CD4-positive, alpha-beta memory T cell (primary cell): ENCODE measurements around the gene MAPK7. TPM values are rescaled to one million over a fixed set of nuclear protein-coding genes. Genes with fewer than 3 reads are reported as not detected.

Experiments used
- CTCF ChIA-PET: fragments of 350-600 bp; sonication (Branson Sonifier 250); formaldehyde crosslinking; loops from one replicate; lab custom pipeline; 2021; ENCODE audit warnings: inconsistent platforms; ENCODE audit not compliant: partially characterized antibody; lab: Charles Lee
- POLR2A ChIA-PET: fragments of 350-600 bp; sonication (Branson Sonifier 250); formaldehyde crosslinking; loops from one replicate; lab custom pipeline; 2021; ENCODE audit not compliant: partially characterized antibody; lab: Charles Lee
- DNase-seq, 5 donors: peaks; one replicate each; pipeline versions ENCODE4 v3.0.0 to v3.0.0-alpha.2; 2020 to 2022; ENCODE audit warnings: mixed read lengths in 1 of 5
- H3K27ac ChIP-seq: one replicate; pipeline ENCODE4 v1.7.0; 2013; ENCODE audit warnings: low read depth, low read length
- H3K27me3 ChIP-seq: 2 replicates; pipeline ENCODE4 v1.7.0; 2013; ENCODE audit warnings: mild to moderate bottlenecking, low read length, moderate library complexity; ENCODE audit not compliant: insufficient read depth
- H3K36me3 ChIP-seq: 2 replicates; pipeline ENCODE4 v1.7.0; 2013; ENCODE audit warnings: mild to moderate bottlenecking, low read length, moderate library complexity; ENCODE audit not compliant: insufficient read depth
- H3K4me1 ChIP-seq: 2 replicates; pipeline ENCODE4 v1.7.0; 2013; ENCODE audit warnings: mild to moderate bottlenecking, low read length, moderate library complexity; ENCODE audit not compliant: insufficient read depth
- H3K4me3 ChIP-seq, 2 donors: one replicate each; pipeline ENCODE4 v1.7.0; 2013; ENCODE audit warnings: low read length in 2 of 2, mild to moderate bottlenecking in 1 of 2
- H3K9me3 ChIP-seq, 2 donors: one replicate each; pipeline ENCODE4 v1.7.0; 2013; ENCODE audit warnings: low read length in 2 of 2, control low read depth in 1 of 2; ENCODE audit not compliant: control insufficient read depth in 1 of 2
- H3K27ac Mint-ChIP-seq, 7 donors: one replicate each; pipeline ENCODE4 v1.8.0; 2020 to 2021; ENCODE audit warnings: mixed read lengths in 7 of 7, mild to moderate bottlenecking in 6 of 7, inconsistent platforms in 3 of 7, moderate library complexity in 3 of 7
- H3K27me3 Mint-ChIP-seq, 2 donors: one replicate each; pipeline ENCODE4 v1.8.0; 2020 to 2021; ENCODE audit warnings: mixed read lengths in 2 of 2
- H3K36me3 Mint-ChIP-seq, 2 donors: one replicate each; pipeline ENCODE4 v1.8.0; 2020 to 2021; ENCODE audit warnings: mixed read lengths in 2 of 2, inconsistent platforms in 1 of 2, mild to moderate bottlenecking in 1 of 2
- H3K4me1 Mint-ChIP-seq, 4 donors: one replicate each; pipeline ENCODE4 v1.8.0; 2020 to 2021; ENCODE audit warnings: mixed read lengths in 4 of 4, mild to moderate bottlenecking in 1 of 4
- H3K4me3 Mint-ChIP-seq, 8 donors: one replicate each; pipeline ENCODE4 v1.8.0; 2020 to 2021; ENCODE audit warnings: mixed read lengths in 8 of 8, mild to moderate bottlenecking in 7 of 8, moderate library complexity in 6 of 8, inconsistent platforms in 3 of 8
- H3K9me3 Mint-ChIP-seq, 8 donors: one replicate each; pipeline ENCODE4 v1.8.0; 2020 to 2021; ENCODE audit warnings: mixed read lengths in 8 of 8, mild to moderate bottlenecking in 5 of 8, inconsistent platforms in 3 of 8, moderate library complexity in 1 of 8
- intact Hi-C: fragments of 100-400 bp; cut with micrococcal nuclease; formaldehyde crosslinking; loops from one replicate; pipeline ENCODE4 v1.15.1; 2023
- polyA plus RNA-seq, 2 donors: library from polyadenylated mRNA; unstranded; fragments of 300-500 nt; fragmentation: Illumina TruSeq; gene quantifications; one replicate each; pipeline ENCODE4 v1.2.3, GENCODE V29; 2021
- total RNA-seq, 2 experiments: library from RNA; stranded (reverse); gene quantifications; one replicate each; pipeline ENCODE4 v1.2.3, GENCODE V29; 2021

Gene MAPK7
- total and polyA plus RNA-seq, 4 experiments from 2014 or later = 2.1 to 26.2 (median 15.9) TPM

GRCh38 chr17:19363460-19364035 lies 14.8 kb upstream of the MAPK7 start:
- ChIA-PET POLR2A (interaction anchor here (0.7 to 2.6 kb wide), 5 partner anchors 14 to 399 kb away, joined by 3 to 47 read pairs (median 7); partner anchors contain the start of gene MAPK7), CTCF (interaction anchor here (1.0 to 5.6 kb wide), 27 partner anchors 8 to 408 kb away, joined by 3 to 133 read pairs (median 11); partner anchors contain the start of genes ALDH3A2 and MAPK7)
- no peaks in the 10 kb centered on the region for H3K9me3 ChIP-seq
- Mint-ChIP-seq H3K4me3 (peak overlapping the region in 2 of 8 donors; percentile 41 to 93), H3K4me1 (peaks cover 5 to 25% (median 9%) of the 10 kb centered on the region in 4 donors), H3K27me3 (peaks cover 4 to 5% of the 10 kb centered on the region in 2 donors), H3K27ac (peak overlapping the region in 5 of 7 donors; percentile 37 to 95 (median 79)), H3K9me3 (no peaks in the 10 kb centered on the region), H3K36me3 (no peaks in the 10 kb centered on the region)
- H3K4me1 ChIP-seq = peaks cover 6% of the 10 kb centered on the region
- intact Hi-C loops = no loop called here
- no peaks in the 10 kb centered on the region for H3K27me3 ChIP-seq
- H3K36me3 ChIP-seq = no peaks in the 10 kb centered on the region
- no peak overlapping the region for H3K27ac ChIP-seq
- DNase-seq = no peak
- H3K4me3 ChIP-seq = no peak overlapping the region

DNA sequence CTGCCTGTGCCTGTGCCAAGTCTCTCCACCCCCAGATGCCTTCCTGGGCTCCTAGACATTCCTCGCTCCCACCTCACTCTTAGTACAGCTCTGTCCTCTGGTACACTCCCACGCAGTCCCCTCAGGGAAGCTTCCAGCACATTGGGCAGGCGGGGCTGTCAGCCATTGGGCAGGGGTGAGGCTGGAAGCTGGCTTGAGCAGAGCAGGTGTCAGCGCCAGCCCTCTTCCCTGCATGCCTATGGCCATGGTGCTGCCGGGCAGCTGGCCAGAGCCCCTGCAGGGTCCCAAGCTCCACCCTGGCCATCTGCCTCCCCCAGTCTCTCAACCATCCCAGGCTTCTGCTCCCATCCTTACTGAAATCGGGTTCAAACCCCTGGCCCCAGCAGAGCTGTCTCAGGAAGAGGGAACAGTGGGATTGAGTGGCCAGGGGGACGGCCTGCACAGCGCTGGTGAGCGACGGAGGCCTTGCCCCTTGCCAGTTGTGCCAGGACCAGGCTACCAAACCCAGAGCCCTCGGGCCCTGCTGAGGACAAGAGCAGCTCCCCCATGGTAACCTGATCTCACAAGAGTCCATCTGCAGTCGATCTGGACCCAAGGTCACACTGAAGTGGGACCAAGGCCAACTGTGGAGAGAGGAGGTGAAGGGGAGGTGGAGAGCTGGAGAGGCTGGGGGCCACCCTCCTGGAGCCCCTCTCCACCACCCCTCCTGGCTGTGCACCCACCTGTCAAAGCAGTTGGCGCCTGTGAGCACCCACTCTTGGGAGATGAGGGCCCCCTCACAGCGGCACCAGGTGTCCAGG lies 13.4 kb upstream of the MAPK7 start:
- no peaks in the 10 kb centered on the region for H3K36me3 Mint-ChIP-seq
- POLR2A ChIA-PET = interaction anchor here (0.6 to 2.3 kb wide), 4 partner anchors 10 to 506 kb away, joined by 3 to 20 read pairs (median 3); partner anchors contain the start of gene MAPK7
- CTCF ChIA-PET = interaction anchor here (1.1 to 5.6 kb wide), 10 partner anchors 11 to 402 kb away, joined by 3 to 133 read pairs (median 16); partner anchors contain the start of gene MAPK7
- Histone ChIP-seq H3K27ac (no peak overlapping the region), H3K27me3 (no peaks in the 10 kb centered on the region), H3K36me3 (no peaks in the 10 kb centered on the region), H3K9me3 (no peaks in the 10 kb centered on the region), H3K4me1 (peaks cover 20% of the 10 kb centered on the region), H3K4me3 (no peak overlapping the region)
- H3K27me3 Mint-ChIP-seq = no peaks in the 10 kb centered on the region
- no peak overlapping the region for H3K4me3 Mint-ChIP-seq
- H3K9me3 Mint-ChIP-seq = peaks cover 0 to 2% (median 0%) of the 10 kb centered on the region in 8 donors
- H3K4me1 Mint-ChIP-seq = peaks cover 15 to 38% (median 21%) of the 10 kb centered on the region in 4 donors
- H3K27ac Mint-ChIP-seq = peak overlapping the region in 2 of 7 donors; percentile 10 to 47
- DNase-seq = no peak
- intact Hi-C loops = no loop called here

DNA sequence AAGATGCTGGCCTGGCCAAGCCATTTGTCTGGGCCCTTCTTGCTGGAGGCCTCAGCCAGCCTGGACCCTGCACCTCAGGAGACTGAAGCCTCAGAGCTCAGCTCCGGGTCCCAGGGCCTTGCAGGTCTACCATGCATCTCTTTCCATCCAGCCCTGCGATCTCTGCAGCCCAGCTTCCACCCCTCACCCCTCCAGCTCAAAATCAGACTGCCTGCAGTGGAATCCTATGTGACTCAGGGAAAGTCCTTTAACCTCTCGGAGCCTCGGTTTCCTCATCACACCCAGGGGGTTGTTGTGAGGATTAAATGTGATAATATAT lies 12.8 kb upstream of the MAPK7 start:
- Mint-ChIP-seq H3K36me3 (no peaks in the 10 kb centered on the region), H3K4me1 (peaks cover 19 to 44% (median 26%) of the 10 kb centered on the region in 4 donors), H3K27ac (peak overlapping the region in 2 of 7 donors; percentile 10 to 83), H3K4me3 (no peak overlapping the region), H3K27me3 (no peaks in the 10 kb centered on the region), H3K9me3 (peaks cover 0 to 2% (median 0%) of the 10 kb centered on the region in 8 donors)
- intact Hi-C loops = no loop called here
- DNase-seq = no peak
- H3K4me1 ChIP-seq = peaks cover 25% of the 10 kb centered on the region
- no peak overlapping the region for H3K27ac ChIP-seq
- no peaks in the 10 kb centered on the region for H3K9me3 ChIP-seq
- H3K36me3 ChIP-seq = no peaks in the 10 kb centered on the region
- CTCF ChIA-PET = interaction anchor here (0.7 to 5.6 kb wide), 8 partner anchors 12 to 401 kb away, joined by 3 to 133 read pairs (median 10); partner anchors contain the start of gene MAPK7
- no peaks in the 10 kb centered on the region for H3K27me3 ChIP-seq
- H3K4me3 ChIP-seq = no peak overlapping the region
- POLR2A ChIA-PET = interaction anchor here (0.6 to 2.3 kb wide), 4 partner anchors 9 to 506 kb away, joined by 3 to 20 read pairs (median 3); partner anchors contain the start of gene MAPK7

GRCh38 chr17:19365833-19366636 lies 12.3 kb upstream of the MAPK7 start:
- no peak overlapping the region for H3K4me3 Mint-ChIP-seq
- POLR2A ChIA-PET = interaction anchor here (0.6 to 2.3 kb wide), 2 partner anchors 12 to 507 kb away, joined by 3 to 20 read pairs; partner anchors contain the start of gene MAPK7
- no peak for DNase-seq

GRCh38 chr17:19366637-19366972 lies 11.7 kb upstream of the MAPK7 start:
- no peak overlapping the region for H3K4me3 ChIP-seq
- no peak for DNase-seq
- no peak overlapping the region for H3K4me3 Mint-ChIP-seq
- H3K27me3 ChIP-seq = no peaks in the 10 kb centered on the region
- no peaks in the 10 kb centered on the region for H3K27me3 Mint-ChIP-seq
- H3K9me3 ChIP-seq = no peaks in the 10 kb centered on the region
- intact Hi-C loops = no loop called here
- peaks cover 0 to 2% (median 0%) of the 10 kb centered on the region in 8 donors for H3K9me3 Mint-ChIP-seq
- no peaks in the 10 kb centered on the region for H3K36me3 ChIP-seq
- no peak overlapping the region for H3K27ac ChIP-seq
- H3K4me1 Mint-ChIP-seq = peaks cover 23 to 50% (median 35%) of the 10 kb centered on the region in 4 donors
- no peaks in the 10 kb centered on the region for H3K36me3 Mint-ChIP-seq
- peak overlapping the region in 6 of 7 donors; percentile 24 to 86 (median 74) for H3K27ac Mint-ChIP-seq
- POLR2A ChIA-PET = interaction anchor here (2.3 kb wide), 1 partner anchor 12 kb away, joined by 20 read pairs; the partner anchor contains the start of gene MAPK7
- peaks cover 37% of the 10 kb centered on the region for H3K4me1 ChIP-seq
- CTCF ChIA-PET = interaction anchor here (1.9 to 5.6 kb wide), 4 partner anchors 11 to 396 kb away, joined by 9 to 133 read pairs (median 63); partner anchors contain the start of gene MAPK7

More at GRCh38 chr17:19365833-19366636, 12.3 kb upstream of the MAPK7 start:
- intact Hi-C loops = no loop called here
- Mint-ChIP-seq H3K27ac (peak overlapping the region in 5 of 7 donors; percentile 10 to 86 (median 75)), H3K4me1 (peaks cover 22 to 50% (median 31%) of the 10 kb centered on the region in 4 donors), H3K9me3 (peaks cover 0 to 2% (median 0%) of the 10 kb centered on the region in 8 donors), H3K36me3 (no peaks in the 10 kb centered on the region), H3K27me3 (no peaks in the 10 kb centered on the region)
- CTCF ChIA-PET = interaction anchor here (0.7 to 5.6 kb wide), 8 partner anchors 12 to 400 kb away, joined by 3 to 133 read pairs (median 10); partner anchors contain the start of gene MAPK7
- H3K27me3 ChIP-seq = no peaks in the 10 kb centered on the region
- no peaks in the 10 kb centered on the region for H3K36me3 ChIP-seq
- H3K4me1 ChIP-seq = peaks cover 31% of the 10 kb centered on the region
- no peak overlapping the region for H3K4me3 ChIP-seq
- H3K27ac ChIP-seq = no peak overlapping the region
- H3K9me3 ChIP-seq = no peaks in the 10 kb centered on the region

- Mint-ChIP-seq H3K4me1 (peaks cover 27 to 49% (median 41%) of the 10 kb centered on the region in 4 donors), H3K9me3 (peaks cover 0 to 2% (median 0%) of the 10 kb centered on the region in 8 donors), H3K27me3 (no peaks in the 10 kb centered on the region), H3K4me3 (no peak overlapping the region), H3K36me3 (no peaks in the 10 kb centered on the region), H3K27ac (peak overlapping the region in 6 of 7 donors; percentile 14 to 97 (median 84))
- Histone ChIP-seq H3K4me3 (no peak overlapping the region), H3K27ac (no peak overlapping the region), H3K4me1 (peaks cover 47% of the 10 kb centered on the region), H3K9me3 (no peaks in the 10 kb centered on the region), H3K36me3 (no peaks in the 10 kb centered on the region), H3K27me3 (no peaks in the 10 kb centered on the region)
- no peak for DNase-seq
- ChIA-PET CTCF (interaction anchor here (0.9 to 3.3 kb wide), 2 partner anchors 10 to 79 kb away, joined by 4 to 13 read pairs; partner anchors contain the start of gene MAPK7), POLR2A (interaction anchor here (1.2 to 3.8 kb wide), 2 partner anchors 10 to 404 kb away, joined by 3 to 25 read pairs; partner anchors contain the start of gene MAPK7)
- intact Hi-C loops = no loop called here
These were observed 10.1 kb upstream of the MAPK7 start for GRCh38 chr17:19368229-19368628.
